Fibroblast of skin of right quadriceps (primary cell): ENCODE data around the gene SLC43A3.
A peak's percentile ranks its signal among the peaks of the same experiment; 100 is the strongest.
"Not testable (repeated sequence)": the region's sequence is repeated elsewhere in the genome, so short reads cannot be mapped to it uniquely, and the experiment has no call there.

Experiments
- DNase-seq: peaks from one replicate; pipeline ENCODE4 v3.0.0-alpha.2; 2013

The SLC43A3 gene

DNA sequence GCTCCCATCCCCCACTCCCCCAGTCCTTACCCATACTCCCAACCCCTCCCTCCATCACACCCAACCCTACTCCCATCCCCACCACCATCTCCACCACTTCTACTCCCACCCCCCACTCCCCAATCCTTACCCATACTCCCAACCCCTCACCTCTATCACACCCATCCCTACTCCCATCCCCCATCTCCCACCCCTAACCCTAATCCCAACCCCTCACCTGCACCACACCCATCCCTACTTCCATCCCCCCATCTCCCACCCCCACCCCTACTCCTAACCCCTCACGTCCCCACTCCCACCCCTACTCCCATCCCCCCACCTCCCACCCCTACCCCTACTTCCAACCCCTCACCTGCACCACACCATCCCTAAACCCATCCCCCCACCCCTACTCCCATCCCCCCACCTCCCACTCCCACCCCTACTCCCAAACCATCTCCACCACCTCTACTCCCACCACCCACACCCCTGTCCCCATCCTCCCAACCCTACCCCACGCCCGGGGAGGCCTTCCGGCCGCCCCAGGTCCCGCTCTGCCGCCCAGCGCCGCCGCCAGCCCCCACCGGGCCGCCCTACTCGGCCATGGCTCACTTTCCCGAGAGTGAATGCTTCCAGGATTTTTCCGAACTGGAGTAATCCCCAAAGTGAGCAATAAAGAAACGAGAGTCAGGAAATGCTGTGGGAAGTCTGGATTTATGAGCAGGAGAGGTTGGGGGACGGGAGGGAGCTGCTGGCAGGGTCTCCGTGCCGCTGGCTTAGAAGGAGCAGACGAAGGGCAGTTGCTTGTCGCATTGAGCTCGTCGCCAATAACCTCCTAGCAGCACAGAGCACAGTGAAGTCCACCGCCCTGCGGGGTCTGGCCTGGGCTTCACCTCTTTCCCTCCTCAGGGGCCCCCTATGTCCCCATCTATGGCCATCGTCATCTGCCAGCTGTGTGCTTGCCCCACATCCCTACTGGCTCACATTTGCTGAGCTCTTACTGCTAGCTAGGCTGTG, 50.5 kb downstream of the SLC43A3 start:
- no peak for DNase-seq

DNA sequence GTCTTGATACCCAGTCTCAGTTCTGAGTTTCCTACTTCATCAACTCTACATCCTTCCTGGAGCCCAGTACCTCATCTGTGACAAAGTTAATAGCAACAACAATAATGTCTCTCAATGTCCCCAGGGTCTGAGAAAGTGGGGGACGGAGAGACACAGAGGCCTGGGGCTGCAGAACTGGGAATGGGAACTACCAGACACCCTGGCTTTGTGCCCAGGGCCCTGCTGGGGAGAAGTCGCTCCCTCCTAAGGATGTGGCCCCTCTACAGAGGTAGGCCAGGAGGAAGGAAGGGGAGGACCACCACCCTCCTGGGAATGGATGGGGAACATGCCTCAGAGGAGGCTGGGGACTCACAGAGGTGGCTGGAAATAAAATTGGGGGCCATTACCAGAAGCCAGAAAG, 51.4 kb downstream of the SLC43A3 start:
- DNase-seq, result no peak

DNA sequence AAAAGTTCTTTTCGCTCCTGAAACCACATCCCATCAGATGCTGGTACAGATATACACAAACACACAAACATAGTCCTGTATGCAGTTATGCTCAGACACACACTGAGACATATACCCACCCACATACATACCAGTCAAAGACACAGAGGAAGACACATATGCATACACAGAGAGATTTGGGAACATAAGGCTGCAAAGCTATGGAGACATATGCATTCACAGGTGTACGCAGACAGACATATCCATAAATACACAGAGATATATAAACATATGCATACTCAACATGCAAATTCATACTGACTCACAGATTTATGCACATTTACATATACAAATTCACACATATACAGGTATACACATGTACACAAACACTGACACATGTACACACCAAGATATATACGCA, 52.0 kb downstream of the SLC43A3 start:
- DNase-seq, result no peak

DNA sequence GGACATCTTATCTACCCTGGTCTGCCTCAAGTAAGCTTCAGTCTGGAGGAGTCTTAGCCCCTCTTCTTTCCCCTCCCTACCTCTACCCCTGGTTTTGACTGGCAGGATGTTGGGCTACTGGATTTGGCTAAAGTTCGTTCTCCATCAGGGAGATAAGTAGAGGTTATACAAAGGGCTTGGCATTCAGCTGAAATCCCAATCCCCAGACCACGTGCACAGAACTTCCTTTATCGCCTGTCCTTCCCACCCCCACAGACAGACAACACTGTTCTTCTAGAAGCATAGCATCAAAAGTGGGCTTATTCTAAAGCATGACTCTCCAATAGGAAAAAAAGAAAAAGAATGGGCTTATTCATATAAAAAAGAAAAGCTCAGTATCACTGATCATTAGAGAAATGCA, 53.8 kb downstream of the SLC43A3 start:
- DNase-seq, result no peak

DNA sequence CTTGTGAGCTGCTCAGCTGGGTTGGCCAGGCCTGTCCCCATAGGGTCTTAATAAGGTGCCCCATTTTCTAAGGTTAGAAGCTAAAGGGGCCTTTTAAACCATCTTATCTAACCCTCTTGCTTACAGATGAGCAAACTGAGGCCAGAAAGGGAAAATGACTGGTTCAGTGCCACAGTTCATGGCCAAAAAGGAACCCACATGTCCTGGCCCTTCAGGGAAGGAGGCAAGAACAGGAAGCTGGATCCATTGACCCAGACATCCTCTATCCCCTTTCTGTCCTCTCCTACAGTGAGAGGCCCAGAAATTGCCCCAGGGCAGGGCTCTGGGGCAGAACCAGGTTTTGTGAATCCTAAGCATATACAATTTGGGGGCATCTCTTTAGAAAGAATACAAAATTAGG, 56.0 kb downstream of the SLC43A3 start:
- DNase-seq, result no peak

DNA sequence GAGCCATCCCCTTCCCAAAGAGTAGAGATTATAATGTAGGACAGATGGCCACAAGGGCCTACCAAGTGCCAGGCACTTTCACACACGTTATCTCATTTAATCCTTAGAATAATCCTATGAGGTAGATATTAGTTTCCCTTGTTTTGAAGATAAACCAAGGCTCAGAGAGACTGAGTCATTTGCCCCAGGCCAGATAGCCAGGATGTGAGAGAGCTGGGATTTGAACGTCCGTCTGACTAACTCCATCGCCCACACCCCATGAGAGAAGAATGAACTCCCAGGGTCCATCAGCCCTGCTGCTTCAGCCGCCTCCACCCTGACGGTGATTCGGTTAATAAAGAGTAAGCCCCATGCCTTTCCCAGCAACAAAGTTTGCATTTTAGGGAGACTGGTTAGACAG, 56.7 kb downstream of the SLC43A3 start:
- DNase-seq, result no peak

DNA sequence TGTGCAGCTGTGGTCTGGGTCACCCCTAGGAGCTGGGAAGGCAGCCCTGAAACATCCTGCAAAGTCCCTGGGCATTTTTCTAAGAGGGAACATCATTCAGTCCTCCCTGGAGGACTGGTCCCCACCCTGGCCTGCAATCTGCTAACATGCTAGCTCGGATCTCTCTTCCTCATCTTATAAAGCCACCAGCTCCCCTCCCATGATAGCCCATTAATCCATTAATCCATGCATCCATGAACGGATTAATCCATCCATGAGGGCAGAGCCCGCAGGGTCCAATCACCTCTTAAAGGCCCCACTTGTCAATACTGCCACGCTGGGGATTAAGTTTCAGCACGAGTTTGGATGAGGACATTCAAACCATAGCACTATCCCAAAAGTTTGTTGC, 58.1 kb downstream of the SLC43A3 start:
- no peak for DNase-seq

DNA sequence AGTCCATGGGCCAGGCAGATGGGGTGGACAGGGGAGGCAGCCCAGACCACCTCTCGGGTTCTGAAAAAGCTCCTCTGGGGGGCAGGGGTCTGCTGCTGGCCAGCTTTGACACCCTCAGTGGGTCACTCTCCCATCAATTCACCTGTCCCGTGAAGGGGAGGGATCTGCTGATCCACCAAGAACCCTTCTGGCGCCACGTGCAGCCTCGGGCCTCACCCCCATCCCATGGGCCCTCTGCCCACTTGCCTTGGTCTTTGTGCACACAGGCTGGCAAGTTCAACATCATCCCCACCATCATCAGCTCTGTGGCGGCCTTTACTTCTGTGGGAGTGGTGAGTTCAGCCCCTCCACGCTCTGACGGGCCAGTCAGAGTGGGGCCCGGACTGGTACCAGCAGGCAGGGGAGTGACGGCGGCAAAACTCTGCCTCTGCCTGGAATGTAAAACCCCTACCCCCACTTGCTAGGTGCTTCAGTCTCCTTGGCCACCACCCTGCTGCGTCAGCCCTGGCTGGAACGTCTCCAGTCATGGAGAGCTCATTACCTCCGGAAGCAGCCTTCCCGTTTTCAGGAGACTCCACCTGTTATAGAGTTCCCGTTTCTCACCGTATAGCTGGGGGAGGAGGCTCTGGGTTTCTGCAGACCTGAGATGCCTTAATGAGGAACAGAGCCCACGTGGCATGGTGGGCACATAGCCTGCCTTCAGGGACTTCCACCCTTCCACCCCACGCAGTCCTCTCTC, 58.6 kb downstream of the SLC43A3 start:
- no peak for DNase-seq

DNA sequence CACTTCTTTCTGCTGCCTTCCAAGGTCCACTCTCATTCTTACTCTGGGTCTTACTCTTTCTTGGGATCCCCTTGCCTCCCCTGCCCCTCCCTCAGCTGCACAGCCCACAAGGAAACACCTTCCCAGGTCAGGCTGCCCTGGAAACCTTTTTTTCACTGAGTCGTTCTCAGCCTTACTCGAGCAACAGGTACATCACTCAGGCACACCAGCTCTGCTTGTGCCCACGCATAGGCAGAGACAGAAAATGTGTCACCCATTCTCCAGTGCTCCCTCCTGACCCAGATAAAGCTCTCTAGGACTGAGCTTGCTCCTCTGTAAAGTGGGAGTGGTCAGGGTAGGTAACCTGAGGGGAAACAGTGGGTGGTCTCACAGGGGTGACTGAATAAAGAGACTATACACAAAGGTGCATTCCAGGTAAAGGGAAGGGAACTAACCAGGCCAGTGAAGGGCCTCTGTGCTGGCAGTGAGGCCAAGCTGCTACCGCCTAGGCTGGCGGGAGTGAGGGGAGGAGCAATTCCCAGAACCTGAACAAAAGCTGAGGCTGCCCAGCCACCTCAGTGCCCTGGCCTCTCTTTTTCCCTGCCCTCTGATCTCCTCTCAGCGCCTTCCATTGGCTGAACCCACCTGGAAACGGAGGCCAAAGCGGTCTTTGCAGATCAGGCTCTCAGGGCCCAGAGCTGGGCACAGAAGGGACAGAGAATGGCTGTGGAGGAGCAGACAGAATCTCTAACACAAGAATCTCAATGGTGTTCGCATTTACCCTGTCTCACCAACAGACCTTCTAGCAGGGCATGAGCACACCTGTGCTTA, 61.9 kb downstream of the SLC43A3 start:
- DNase-seq, result no peak

DNA sequence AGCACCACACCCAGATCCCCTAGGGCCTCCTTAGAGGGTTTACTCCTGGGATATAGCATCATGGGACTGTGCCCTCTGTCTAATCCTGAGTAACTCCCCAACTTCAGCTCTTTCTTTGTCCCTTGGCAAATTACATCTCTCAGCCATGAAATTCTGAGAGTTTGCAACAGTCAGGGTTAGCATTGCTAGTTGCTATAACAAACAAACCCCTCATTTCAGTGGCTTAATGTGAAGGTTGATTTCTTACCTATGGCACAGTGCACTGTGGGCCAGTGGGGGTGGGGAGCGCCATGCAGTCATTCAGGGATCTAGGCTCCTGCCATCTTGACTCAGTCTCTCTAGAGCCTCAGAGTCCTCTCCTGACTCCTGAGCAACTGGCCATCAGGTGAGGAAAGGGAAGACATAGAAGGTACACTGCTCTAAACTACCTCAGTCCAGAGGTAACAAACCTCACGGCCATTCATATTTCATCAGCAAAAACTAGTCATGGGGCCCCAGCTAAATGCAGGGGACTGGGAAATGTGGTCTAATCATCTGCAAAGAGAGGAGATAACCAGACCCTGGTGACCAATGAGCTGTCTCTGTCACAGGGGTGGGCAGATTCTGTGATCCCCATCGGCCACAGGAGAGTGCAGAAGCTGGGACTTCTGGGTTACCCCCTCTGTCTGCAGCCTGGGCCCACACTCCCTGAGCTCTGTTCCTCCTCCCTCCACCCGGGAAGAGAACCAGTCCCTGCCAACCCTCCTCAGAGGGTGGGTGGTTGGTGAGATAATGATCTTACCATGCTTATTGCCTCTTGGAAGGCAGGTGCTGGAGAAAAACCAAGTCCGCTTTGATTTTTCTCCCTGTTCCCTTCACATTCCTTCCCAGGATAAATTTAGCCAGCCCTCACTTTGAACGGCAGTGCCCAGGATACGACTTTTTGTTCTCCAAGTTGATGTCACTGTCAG, 63.5 kb downstream of the SLC43A3 start:
- DNase-seq, result no peak

DNA sequence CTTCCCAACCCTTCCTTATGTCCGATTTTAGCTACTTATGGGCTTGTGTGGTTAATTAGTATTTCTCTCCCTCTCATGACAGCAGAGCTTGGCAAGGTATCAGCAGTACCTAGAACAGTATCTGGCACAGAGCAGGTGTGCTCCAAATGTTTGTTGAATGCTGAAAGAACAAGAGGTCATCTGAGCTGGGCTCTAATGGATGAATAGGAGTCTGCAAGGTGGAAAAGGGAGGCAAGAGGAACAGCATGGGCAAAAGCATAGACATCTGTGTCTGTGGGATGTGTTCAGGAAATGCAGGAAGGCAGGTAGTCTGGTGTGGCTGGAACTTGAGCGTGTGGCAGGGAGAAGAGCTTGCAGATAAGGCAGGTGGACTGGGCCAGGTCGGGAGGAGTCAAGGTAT, 65.0 kb downstream of the SLC43A3 start:
- no peak for DNase-seq

DNA sequence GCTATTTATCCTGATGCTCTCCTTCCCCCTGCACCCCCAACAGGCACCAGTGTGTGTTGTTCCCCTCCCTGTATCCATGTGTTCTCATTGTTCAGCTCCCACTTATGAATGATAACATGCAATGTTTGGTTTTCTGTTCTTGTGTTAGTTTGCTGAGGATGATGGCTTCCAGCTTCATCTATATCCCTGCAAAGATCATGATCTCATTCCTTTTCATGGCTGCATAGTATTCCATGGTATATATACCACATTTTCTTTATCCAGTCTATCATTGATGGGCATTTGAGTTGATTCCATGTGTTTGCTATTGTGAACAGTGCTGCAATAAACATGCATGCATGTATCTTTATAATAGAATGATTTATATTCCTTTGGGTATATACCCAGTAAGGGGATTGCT, 65.5 kb downstream of the SLC43A3 start:
- DNase-seq, result not testable (repeated sequence)

DNA sequence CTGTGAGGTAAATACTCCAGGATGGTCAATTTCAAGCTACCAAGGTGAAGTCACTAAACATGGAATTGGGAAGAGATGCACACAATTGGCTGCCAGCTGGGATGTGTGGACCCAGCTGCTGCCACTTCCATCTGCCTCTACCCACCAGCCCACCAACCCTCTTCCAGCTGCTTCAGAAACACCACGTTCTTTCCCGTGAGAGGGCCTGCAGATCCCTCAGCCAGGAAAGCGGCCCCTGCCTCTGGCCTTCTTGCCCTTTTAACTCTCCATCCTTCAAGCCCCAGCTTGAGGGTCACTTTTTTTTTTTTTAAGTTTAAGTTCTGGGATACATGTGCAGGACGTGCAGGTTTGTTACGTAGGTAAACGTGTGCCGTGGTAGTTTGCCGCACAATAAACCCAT, 65.9 kb downstream of the SLC43A3 start:
- DNase-seq, result no peak

DNA sequence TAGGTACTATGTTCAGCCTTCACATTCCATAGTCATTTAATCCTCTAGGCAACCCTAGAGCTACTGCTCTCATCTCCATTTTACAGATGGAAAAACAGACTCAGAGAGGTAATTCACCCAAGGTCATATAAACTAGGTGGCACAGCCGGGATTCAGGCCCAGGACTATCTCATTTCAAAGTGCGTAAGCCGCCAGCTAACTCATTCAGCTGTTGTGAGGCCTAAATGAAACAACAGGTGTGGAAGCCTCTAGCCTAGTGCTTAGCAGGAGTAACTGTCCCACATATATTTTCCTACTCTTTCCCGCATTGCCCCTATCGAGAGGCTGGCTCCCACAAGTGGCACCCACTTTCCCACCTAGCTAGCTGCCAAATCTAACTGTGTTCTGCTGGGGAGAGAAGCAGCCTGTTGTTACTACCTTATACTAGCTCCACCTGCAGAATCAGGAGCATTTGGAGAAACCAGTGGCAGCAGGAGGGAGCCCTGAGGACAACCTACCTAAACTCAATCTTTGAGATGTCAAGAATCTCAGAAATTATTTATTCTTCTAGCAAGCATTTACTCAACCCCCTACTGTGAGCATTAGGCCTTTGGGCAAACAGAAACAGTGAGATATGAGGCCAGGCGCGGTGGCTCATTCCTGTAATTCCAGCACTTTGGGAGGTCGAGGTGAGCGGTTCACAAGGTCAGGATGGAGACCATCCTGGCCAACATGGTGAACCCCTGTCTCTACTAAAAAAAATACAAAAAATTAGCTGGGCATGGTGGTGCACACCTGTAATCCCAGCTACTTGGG, 66.8 kb downstream of the SLC43A3 start:
- no peak for DNase-seq

DNA sequence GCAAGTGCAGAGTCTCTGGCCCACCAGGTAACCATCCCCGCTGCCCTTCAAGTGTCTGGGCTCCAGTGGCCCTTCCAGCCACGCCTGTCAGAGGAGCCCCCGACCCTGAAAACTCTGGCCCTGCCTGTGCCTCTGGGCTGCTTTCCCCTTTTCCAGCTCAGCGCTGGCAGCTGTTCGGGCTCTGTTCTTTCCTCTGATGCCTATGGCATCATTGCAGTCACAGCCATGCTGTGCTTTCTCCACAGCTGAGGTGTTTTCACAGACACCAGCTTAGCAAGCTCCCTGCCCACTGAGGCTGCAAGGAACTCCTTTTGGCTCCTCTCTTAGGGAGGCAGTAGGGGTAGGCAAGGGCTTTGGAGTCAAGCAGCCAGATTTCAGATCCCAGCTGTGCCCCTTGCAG, 67.5 kb downstream of the SLC43A3 start:
- DNase-seq, result no peak

DNA sequence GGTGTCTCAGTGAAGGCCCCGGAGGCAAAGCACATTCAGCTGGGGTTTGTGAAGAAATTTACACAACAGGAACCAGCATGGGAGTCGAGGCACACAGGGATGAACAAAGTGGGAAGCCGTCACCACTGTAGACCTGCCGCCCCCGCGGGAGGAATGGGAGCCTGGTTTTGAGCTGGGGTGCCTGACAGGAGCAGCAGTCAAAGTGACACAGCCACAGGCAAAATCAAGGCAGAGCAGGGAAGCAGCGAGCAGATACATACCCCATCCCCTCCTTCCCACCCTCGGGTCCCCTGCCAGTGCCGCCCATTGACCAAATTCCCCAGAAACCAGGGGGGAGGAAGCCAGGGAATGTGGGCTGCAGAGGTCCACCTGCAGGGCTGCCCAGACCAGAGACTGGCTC, 67.9 kb downstream of the SLC43A3 start:
- no peak for DNase-seq

DNA sequence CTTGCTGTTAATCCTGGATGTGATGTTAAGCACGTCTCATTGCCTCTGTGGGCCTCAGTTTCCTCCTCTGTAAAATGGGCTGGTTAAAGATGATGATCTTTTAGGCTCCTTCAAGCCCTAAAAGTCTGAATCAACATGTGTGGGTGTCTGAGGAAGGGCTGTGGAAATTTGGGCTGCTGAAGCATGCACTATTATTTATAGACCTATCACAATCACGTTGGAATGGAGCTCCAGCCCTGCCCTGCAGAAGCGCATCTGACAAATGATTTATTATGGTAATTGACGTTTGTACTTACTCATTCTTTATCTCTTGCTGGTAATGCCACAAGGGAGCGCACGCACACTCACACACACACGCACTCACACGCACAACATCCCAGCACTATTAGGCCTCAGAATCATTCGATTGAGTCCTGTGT, 68.4 kb downstream of the SLC43A3 start:
- DNase-seq, result peak; percentile 20

DNA sequence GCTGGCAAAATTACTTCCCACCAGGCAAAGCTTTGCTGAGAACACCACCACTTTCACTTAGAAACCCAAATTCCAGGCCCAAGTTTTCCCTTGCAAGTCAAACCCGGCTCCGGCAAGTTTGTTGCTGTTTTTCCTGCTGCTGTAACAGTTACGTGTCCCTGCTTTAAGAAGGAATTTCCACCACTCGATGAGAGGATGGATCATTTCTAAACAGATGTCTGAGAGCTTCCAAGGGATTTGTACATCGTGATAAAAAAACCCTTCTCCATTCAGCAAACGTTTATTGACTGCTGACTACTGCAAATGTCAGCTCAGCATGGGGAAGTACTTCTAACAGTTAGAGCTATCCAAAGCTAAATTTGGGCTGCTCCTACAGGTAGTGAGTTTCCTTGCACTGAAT, 69.1 kb downstream of the SLC43A3 start:
- DNase-seq, result peak; percentile 16

DNA sequence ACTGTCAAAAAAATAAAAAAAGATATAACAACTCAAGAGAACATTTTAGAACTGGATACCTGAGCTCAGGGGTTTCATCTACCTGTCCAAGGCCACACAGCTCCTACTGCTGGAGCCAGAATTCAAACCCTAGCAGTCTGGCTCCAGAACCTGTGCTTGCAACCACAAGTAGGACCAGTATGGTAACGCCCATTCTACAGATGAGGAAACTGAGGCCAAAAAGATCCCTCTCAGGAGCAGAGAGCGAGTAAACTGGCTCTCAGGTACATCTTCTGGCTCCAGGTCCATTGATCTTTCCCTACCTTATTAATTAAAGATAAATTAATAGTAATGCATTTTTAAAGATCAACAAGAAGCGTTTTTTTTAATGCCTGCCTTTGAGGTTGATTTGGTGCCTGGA, 69.6 kb downstream of the SLC43A3 start:
- no peak for DNase-seq
